HG02973 (cell line): ENCODE data around the gene MAP2K5.

Experiments used
- ATAC-seq: cut with Tn5 transposase; IDR thresholded peaks from one replicate; pipeline ENCODE4 v1.9.1; 2021; ENCODE audit warnings: moderate library complexity; ENCODE audit not compliant: unreplicated experiment

The MAP2K5 gene

DNA sequence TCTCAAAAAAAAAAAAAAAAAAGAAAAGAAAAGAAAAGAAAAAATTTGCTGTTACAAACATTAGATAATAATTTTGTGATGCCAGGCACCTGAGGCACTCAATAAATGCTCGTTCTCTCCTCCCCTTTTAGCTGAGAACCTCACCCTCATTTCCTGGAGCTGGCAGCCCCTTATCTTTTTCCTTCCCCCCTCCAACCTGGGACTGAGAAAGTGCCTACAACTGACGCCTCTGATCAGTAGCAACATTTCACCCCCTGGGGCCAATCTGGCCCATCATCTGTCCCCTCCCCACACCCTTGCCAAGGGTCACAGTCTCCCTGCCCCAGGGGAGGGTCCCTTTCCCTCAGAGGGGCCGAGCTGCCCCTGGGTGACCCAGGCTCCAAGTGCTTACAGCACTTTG is 309.9 kb downstream of the MAP2K5 start:
- no peak for ATAC-seq

DNA sequence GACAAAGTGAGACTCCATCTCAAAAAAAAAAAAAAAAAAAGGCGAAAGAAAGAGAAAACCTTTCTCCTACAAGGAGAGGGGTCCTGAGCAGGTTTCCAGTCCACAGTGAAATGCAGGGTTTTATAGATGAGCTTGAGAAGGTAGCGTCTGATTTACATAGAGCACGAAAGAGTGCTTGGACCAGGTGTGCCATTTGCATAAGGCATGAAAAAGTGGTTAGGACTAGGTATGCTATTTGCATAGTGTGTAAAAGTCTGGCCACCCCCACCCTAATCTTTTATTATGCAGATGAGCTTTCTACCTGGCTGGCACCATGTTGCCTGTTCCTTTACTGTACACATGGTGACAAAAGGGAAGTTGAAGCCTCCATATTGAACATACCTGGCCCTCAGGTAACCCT is 311.0 kb downstream of the MAP2K5 start:
- no peak for ATAC-seq

DNA sequence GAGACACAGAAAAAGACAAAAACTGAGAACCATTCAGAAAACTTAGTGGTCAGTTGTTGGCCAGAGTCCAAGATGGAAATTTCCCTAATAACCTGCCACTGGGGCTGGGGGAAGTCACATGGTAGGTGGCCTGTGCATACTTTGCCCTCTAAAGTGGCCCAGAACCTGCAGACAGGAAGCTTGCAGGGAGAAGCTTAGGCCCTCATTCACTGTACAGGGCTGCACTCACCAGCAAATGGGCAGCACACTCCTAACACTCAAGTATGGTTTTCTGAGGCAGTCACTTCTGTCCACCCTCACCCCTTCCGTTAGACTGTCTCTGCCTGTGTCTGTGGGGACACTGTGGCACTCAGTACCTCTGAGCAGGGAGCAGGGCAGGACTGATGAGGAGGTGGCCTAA is 311.9 kb downstream of the MAP2K5 start:
- no peak for ATAC-seq

DNA sequence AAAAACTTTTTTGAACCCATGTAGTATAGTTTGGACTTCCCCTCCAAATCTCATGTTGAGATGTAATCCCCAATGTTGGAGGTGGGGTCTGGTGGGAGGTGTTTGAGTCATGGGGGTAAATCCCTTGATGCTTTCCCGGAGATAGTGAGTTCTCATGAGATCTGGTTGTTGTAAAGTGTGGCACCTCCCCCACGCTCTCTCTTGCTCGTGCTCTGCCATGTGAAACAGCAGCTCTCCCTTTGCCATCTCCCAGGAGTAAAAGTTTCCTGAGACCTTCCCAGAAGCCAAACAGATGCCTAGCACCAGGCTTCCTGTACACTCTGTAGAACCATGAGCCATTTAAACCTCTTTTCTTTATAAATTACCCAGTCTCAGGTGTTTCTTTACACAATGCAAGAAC is 313.3 kb downstream of the MAP2K5 start:
- no peak for ATAC-seq
